HG03521 (cell line): ENCODE measurements around the gene SCRT2.

Experiments used
- ATAC-seq: cut with Tn5 transposase; IDR thresholded peaks from one replicate; pipeline ENCODE4 v1.9.1; 2021; ENCODE audit warnings: mild to moderate bottlenecking, moderate library complexity; ENCODE audit not compliant: unreplicated experiment

The SCRT2 gene

DNA sequence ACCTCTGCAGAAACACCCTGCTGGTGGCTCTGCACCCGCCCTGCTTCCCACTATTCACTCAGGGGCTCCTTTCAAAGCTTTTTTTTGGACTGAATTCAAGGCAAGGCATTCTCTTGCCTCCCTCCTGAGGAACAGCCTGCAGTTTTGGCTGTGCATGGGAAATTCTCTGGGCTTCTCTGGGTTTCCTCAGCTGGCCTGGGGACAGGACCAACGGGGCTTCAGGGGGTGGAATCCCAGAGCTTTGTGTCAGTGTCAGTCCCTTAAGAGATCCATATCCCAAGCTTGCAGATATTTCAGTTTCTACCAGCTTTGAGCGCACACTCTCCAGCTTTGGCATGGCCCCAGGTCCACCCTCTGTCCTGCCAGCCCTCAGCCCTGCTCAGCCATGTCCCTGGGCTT, 2.0 kb downstream of the SCRT2 start:
- no peak for ATAC-seq

DNA sequence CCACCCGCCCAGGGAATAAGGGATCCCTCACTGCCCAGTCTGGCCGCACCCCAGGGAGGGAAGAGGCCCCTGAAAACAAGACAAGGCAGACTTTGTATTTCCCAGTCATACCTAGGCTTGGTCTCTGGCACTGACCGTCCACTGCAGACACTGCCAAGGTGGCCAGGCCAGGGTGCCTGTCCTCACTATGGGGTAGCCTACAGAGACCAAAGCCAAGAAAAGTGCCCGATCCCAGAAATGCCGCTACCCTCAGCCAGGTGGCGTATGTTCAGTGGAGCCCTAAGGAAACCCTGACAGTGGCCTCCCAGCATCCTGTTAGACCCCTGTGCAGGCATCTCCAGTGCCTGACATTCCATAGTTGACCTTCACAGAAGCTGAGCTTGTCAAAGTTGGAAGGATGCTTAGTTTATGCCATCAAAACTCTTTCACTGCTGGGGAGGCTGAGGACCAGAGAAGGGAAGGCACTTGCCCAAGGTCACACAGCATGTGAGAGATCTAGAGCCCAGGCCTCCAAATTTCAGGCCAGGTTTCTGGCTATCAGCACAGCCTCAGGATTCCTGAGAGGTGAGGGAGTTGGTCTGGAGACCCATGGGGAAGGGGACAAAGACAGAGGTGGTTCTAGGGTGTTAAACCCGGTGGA, 2.5 kb downstream of the SCRT2 start:
- no peak for ATAC-seq

DNA sequence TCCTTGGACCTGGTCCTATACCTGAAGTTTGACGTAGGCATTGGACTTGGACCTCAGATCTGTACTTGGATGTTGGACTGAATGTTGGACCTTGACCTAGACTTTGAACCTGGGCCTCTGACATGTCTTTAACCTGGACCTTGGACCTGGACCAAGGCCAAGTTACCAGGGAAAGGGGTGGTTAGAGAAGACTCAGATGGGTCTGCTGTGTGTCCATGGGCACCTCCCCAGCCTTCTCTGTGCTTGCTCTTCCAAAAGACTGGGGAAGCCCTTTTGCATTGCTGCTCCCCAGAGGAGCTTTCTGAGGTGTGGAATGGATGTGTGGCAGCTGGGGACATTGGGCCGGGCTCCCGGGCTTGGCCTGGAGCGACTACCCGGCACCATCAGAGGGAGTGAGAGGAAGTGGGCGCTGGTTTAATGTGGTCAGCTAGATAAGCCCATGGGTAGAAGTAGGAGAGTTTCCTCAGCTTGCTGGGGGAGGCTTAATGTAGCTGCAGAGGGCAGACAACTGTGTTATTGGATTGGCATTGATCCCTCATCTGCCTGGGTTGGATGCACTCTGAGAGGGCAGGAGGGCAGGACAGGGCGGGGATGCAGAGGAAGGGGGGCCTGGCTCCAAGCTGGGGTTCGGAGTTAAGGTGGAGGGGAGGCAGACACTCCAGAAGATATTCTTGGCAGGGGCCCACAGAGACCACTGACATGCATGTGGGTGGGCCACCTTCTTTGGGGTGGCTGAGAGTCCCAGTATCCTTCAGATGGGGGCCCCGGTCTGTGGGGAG, 4.2 kb downstream of the SCRT2 start:
- no peak for ATAC-seq

DNA sequence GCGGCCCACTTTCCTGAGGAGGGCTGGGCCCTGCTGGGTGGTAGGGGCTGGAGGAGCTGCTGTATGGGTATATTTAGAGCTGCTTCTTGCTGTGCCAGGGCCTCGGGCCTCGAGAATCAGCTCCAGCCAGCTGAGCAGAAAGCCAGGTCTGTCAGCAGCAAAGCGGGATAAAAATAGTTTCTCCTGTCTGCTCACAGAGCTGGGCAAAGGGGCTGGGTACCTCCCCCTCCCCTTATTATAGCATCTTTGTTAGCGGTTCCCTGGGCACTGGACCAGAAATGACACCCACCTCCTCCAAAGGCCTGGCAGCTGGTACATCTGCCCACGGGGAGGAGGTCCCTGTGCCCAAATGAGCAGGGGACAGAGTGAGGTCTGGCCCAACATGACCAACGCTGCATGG, 6.0 kb downstream of the SCRT2 start:
- no peak for ATAC-seq

DNA sequence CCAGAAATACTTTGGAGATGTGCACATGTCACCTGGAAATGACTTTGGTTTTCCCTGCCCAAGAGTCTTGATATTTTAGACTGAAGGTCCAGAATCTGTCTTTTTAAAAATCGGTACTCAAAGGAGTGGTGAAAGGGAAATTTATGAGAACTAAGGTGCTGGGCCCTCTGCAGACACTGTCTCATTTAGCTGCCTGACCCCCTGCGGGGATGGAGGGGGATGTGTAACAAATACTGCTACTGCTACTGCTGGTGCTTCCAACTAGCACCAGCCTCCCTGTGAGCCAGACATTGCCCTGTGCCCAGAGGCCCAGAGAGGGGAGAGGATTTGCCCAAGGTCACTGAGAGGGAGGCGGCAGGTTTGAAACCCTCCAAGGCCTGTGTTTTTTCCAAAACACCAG, 7.0 kb downstream of the SCRT2 start:
- no peak for ATAC-seq

DNA sequence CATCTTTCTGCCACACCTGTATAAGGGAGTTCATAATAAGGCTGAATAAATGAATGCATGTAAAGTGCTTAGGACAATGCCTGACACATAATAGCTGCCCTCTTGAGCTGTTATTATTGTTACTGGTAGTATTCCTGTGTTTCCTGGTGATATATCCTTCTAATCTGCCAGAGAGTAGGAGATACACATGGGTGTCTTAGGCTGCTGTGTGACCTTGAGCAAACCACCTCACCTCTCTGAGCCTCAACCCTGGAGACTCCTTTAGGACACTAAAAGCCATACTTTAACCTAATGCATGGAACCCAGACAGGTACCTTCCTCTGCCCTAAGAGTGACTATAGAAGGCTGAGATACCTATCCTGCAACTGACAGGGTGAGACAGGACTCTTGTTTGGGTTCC, 7.6 kb downstream of the SCRT2 start:
- no peak for ATAC-seq

DNA sequence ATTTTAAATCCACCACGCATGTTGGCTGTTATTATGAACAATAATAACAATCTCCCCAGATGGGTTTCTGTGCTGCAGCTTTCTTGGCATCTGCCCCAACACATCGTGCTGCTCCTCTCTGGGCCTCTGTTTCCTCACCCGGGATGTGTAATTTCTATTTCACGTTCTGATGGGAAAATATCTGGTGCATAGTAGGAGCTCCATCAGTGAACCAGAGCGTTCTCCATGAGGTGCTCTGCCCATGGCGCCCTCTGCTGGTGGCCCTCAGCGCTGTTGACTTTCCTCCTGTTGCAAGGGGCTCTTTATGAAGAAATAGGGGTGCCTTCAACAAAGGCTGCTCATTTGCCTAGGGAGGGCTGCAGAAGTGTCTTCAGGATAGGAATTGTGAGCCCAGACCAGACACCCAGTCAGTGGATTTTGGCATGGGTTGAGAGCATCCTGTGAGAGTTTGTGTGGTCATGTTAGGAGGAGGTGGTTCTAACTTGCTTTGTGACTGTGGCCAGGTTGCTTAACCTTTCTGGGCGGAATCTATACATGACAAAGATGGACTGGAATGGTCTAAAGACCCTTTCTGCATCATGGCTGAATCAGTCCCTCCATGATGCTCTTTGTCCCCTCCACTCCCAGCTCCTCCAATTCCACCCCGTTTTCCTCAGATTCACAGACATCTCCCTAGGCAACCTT, 8.1 kb downstream of the SCRT2 start:
- ATAC-seq, result no peak

DNA sequence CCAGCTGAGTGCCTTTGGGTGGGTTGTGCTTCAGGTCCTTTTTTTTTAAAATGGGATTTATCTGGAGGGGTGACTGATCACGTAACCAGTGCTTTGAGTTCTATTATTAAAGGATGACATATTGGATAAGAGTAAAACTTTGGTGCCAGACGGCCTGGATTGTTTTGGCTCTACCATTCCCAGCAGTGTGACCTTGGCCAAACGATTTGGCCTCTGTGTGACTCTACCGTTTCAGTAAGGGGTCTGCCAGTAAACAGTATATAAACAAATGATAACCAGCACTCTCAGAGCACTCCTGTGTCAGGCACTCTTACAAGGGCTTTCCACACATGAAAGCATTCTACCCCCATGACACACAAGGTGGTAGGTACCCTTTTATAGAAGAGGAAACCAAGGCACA, 8.7 kb downstream of the SCRT2 start:
- ATAC-seq, result no peak

DNA sequence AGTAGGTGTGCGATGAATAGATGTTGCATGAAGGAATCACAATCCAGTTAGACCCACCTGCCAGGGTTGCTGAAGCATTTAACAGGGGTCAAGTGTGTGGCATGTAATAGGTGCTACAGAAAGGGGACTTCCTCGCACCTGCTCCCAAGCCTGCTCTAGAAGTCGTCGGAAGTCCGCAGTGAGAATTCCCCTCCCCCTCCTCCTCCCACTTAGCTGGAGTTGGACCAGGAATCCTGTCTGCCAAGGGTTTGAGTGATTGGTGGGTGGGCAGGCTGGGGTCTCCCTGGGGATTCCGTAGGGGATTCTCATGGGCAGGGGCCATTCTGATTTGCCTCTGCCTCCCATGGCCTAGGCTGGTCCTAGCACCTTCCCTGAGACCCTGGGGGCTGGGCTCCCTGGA, 10.3 kb downstream of the SCRT2 start:
- no peak for ATAC-seq

DNA sequence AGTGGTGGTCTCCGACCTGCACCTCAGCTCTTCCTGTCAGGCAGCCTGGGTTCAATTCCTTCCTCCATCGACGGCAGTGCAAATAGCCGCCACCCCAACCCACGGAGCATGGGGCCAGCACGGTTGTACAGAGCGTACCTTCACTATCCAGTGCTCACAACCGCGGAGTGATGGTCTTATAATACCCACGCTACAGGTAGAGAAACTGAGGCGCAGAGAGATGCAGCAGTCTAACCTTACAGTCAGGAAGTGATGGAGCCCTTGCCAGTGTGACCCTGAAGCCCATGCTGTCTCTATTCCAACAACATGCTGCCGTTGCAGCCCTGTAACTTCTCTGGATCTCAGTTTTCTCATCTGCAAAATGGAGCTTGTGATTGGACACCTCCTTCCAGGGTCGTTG, 11.0 kb downstream of the SCRT2 start:
- no peak for ATAC-seq

DNA sequence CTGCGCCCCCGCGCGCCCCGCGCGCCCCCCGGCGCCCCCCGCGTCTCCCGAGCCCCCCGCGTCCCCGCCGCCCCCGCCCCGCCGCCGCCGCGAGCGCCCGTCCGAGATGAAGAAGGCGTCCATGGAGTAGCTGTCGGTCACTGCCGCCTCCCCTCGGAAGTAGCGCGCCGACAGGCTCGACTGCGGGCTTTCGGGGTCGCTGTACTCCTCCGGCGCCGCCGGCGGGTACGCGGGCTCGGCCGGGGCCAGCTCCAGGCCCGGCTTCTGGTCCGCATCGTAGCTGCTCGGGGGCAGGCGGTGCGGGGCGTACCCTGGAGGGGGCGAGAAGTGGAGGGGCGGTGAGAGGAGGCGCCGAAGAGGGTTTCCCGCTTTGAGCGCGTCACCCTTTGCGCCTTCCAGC, 11.5 kb downstream of the SCRT2 start:
- no peak for ATAC-seq

DNA sequence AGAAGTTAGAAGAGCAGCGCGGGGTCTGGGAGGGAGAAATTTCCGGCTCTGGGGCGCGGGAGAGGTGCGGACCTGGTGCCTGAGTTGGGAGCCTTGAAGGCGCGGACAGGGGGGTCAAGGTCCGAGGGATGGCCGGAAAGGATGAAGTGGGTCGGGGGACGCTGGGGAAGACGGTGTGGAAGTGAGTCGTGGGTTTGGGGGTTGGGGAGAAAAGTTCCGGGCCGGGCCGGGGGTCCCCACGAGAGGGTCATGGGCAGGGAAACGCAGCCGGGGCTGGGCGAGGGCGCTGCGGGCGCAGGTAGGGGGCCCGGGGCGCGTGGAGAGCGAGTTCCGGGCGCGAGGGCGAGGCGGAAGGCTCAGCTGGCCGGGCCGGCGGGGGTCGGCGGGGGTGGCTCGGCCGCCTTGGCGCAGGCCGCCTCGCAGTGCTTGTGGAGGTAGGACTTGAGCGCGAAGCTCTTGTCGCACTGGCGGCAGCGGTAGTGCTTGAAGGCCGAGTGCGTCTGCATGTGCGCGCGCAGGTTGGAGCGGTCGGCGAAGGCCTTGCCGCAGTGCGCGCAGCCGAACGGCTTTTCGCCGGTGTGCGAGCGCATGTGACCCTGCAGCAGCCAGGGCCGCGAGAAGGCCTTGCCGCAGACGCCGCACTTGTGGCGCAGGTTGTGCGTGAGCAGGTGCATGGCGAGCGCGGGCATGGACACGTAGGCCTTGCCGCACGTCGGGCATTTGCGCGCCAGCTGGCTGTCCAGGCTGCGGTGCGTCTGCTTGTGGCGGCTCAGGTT, 12.1 kb downstream of the SCRT2 start:
- ATAC-seq, result no peak

DNA sequence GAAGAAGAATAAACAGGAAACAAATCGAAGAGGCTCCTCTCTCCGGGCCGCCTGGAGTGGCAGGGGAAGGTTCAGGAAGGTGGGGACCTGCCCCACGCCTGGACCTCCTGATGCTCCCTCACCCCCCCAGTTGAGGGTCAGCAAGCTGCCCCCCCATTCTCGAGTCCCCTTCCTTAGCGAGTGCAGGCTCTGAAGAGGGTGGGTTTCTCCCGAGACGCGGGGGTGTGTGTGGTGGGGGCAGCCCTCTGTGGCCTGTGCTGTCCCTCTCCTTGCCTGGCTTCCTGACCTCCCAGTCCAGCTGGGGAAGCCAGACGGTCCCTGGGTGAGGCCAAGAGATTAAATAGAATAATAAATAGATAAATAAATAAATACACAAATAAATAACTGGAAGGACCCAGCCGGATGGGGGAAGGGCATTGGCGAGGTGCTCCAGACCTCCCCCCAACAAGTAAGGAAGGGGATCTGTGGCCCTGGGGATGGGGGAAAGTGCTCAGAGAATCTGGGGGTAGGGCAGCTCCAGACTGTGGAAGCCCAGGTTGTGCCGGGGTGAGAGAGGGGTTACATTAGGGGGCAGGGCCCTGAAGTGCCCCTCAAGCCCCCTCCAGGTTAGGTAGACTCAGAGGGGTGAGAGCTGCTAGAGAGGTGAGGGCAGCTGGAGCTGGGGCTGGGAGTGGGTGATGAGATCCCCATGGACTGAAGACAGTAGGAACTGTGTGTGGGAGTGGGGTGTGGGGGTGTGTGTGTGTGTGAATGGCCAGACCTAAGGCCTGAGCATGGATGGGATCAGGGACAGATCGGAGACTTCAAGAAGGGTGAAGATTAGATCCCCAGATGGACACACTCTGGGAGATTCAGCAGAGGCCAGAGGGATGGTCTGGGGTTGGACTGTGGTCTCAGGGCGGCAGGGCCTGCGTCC, 13.1 kb downstream of the SCRT2 start:
- no peak for ATAC-seq

DNA sequence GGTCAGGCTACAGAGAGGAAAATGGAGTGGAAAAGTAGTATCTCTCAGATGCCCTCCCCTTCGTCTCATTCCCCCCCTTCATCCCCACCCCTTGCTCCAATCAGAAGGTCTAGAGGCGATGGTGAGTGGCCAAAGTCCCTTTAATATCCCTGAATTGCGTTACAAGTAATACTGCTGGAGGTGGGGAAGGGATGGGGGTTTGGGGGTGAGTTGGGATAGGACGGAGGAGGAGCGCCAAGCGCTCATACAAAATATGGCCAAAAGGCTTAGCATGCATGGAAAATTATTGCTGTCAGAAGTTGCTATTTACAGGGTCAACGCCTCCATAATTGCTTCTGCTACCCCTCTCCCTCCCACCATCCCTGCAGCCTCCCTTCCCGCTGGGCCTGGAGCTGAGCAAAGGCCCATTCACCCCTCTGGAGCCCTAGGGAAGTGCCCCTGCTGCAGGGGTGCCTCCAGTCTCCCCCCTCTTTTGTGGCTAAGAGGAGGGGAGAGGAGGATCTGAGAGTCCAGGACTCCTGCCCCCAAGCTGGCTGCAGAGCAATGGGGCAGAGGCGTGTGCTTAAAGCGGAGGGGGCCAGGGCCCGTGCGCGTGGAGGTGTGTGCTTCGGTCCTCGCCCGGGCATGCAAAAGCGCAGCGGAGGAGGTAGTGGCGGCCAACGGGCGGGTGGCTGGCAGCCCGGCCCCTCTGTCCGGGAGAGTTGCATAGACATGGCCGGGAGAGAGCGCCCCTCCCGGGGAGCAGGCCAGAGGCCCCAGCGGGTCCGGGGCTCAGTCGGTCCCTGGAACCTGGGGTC, 13.9 kb downstream of the SCRT2 start:
- no peak for ATAC-seq

DNA sequence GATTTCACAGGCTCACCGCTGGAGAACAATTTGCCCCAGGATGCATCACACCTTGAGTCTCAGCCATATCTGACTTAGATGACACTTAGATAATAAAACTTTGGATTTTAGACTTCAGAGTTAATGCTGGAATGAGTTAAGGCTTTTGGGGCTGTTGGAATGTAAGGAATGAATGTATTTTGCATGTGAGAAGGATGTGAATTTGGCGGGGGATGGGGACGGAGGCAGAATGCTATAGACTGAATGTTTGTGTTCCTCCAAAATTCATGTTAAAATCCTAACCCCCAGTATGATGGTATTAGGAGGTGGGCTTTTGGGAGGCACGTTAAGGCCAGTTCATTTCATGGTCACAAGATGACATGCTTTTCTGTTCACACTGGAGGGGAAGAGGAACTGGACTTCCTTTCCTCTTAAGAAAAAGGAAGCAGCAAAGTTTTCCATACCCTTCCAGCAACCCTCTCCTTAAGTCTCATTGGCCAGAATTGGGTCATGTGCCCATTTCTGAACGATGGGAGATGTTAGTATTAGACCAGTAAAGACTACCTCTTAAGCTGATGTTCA, 16.8 kb downstream of the SCRT2 start:
- no peak for ATAC-seq

DNA sequence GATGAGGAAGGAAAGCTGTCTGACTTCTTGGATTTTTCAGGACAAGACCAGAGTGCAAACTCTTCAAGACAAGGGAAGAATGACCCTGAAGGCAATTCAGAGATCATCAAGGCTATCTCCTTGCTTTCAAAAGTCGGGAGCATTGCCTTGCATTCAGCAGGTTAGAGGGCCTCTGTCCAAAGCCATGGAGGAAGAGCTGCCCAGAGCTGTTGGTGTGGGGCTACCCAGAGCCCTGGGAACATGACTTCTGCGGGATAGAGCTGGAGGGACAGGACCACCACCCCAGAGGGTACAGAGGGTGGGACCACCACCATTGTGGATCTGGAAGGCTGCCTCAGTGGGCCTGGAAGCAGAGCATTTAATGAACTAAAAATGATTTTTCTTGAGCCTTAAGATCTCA, 17.4 kb downstream of the SCRT2 start:
- no peak for ATAC-seq

DNA sequence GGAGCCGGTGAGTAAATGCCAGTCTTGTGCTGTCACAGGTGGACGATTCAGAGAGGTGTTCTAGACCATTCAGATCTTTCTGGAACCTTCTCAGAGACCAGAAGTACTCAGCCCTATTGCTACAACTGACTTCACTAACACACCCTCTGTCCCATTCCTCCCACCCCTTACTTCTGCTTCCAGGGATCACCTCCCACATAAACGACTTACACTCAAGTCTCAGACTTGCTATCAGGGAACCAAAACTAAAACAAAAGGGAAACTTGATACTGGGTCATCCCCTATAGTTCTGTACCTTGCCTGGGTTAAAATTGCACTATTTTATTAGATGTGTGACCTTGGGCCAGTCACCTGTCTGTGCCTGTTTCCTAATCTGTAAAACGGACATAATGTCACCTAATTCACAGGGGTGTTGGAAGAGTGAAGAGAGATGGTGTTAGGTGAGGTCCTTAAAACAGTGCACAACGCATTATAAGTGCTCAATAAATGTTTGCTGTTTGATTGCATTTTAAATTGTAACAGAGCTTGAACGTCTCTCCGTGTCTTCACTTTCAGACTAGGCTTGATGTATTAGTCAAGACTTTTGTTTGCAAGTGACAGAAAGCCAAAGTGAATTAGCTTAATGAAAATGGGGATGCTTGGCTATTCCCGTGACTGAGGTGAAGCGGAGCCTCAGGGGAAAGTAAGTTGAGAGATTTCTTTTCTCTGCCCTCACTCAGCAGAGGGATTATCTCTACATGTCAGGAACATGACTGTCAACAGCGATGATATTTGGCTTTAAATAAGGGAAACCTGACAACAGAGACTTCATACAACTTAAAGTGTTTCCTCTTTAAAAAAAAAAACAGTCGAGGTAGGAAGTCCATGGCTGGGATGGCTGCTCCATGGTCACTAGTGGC, 19.6 kb downstream of the SCRT2 start:
- ATAC-seq, result no peak

DNA sequence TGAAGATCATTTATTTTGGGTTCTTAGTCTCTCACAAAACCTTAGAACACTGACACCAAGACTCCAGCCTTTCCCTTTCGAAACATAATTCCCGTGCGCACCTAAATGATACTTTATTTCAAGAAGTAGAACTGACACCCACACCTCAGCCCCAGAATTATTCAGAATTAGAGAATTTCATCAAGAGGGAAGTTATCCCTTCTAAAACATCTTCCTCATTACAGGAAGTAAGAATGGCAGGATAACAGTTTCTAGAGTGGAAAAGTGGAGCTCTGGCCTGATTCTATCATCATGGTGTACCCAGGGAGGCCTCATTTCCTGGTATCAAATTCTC, 21.2 kb downstream of the SCRT2 start:
- ATAC-seq, result no peak
